GM18867 (cell line): ENCODE data around the gene GLIS1.

ENCODE experiments used
- ATAC-seq: cut with Tn5 transposase; IDR thresholded peaks from one replicate; pipeline ENCODE4 v1.9.1; 2021; ENCODE audit warnings: mild to moderate bottlenecking, moderate library complexity; ENCODE audit not compliant: unreplicated experiment

Gene GLIS1

GRCh38 chr1:53721088-53721487, 17.9 kb downstream of the GLIS1 start:
- no peak for ATAC-seq

GRCh38 chr1:53719469-53719868, 19.5 kb downstream of the GLIS1 start:
- no peak for ATAC-seq

GRCh38 chr1:53718443-53718842, 20.5 kb downstream of the GLIS1 start:
- no peak for ATAC-seq

GRCh38 chr1:53717025-53717804, 21.7 kb downstream of the GLIS1 start:
- ATAC-seq, result no peak

- no peak for ATAC-seq
Measured at GRCh38 chr1:53716150-53716549, 22.8 kb downstream of the GLIS1 start.

- no peak for ATAC-seq
Measured at GRCh38 chr1:53715478-53715877, 23.5 kb downstream of the GLIS1 start.

- no peak for ATAC-seq
Measured at GRCh38 chr1:53712276-53712675, 26.7 kb downstream of the GLIS1 start.

- no peak for ATAC-seq
Measured at GRCh38 chr1:53710584-53710983, 28.4 kb downstream of the GLIS1 start.

- no peak for ATAC-seq
Measured at GRCh38 chr1:53708687-53709086, 30.3 kb downstream of the GLIS1 start.

GRCh38 chr1:53706356-53706755, 32.6 kb downstream of the GLIS1 start:
- ATAC-seq, result no peak

- no peak for ATAC-seq
Measured at GRCh38 chr1:53705446-53706096, 33.4 kb downstream of the GLIS1 start.

- ATAC-seq, result no peak
Measured at GRCh38 chr1:53704804-53705445, 34.0 kb downstream of the GLIS1 start.

GRCh38 chr1:53704304-53704703, 34.7 kb downstream of the GLIS1 start:
- no peak for ATAC-seq

GRCh38 chr1:53703174-53703573, 35.8 kb downstream of the GLIS1 start:
- ATAC-seq, result no peak

- no peak for ATAC-seq
Measured at GRCh38 chr1:53702341-53702740, 36.6 kb downstream of the GLIS1 start.

GRCh38 chr1:53700776-53701175, 38.2 kb downstream of the GLIS1 start:
- no peak for ATAC-seq

- no peak for ATAC-seq
Measured at GRCh38 chr1:53699981-53700380, 39.0 kb downstream of the GLIS1 start.

- no peak for ATAC-seq
Measured at GRCh38 chr1:53698384-53698980, 40.5 kb downstream of the GLIS1 start.

GRCh38 chr1:53697721-53698383, 41.1 kb downstream of the GLIS1 start:
- no peak for ATAC-seq

- ATAC-seq, result no peak
Measured at GRCh38 chr1:53696990-53697389, 42.0 kb downstream of the GLIS1 start.

- no peak for ATAC-seq
Measured at GRCh38 chr1:53696571-53696970, 42.4 kb downstream of the GLIS1 start.
